ENCODE measurements around the gene UBE2J1. TPM values are rescaled to one million over a fixed set of nuclear protein-coding genes. Genes with fewer than 3 reads are reported as not detected.

Gene UBE2J1
- total RNA-seq, 1 donor from 2014 or later: 31.5 TPM

- no peak overlapping the region for H3K27ac Mint-ChIP-seq (ENCODE audit: unreplicated experiment)
These were observed 4.9 kb upstream of the UBE2J1 start for GRCh38 chr6:89357390-89357789.

GRCh38 chr6:89356642-89357170, 4.2 kb upstream of the UBE2J1 start:
- Mint-ChIP-seq H3K36me3 (ENCODE audit: unreplicated experiment) (no peaks in the 10 kb centered on the region), H3K4me3 (ENCODE audit: unreplicated experiment) (no peak overlapping the region), H3K9me3 (ENCODE audit: unreplicated experiment) (peaks cover 5% of the 10 kb centered on the region), H3K4me1 (ENCODE audit: low read depth, unreplicated experiment) (peaks cover 13% of the 10 kb centered on the region), H3K27me3 (ENCODE audit: unreplicated experiment) (peaks cover 9% of the 10 kb centered on the region), H3K27ac (ENCODE audit: unreplicated experiment) (no peak overlapping the region)
- TF ChIP-seq, protein P1, sequence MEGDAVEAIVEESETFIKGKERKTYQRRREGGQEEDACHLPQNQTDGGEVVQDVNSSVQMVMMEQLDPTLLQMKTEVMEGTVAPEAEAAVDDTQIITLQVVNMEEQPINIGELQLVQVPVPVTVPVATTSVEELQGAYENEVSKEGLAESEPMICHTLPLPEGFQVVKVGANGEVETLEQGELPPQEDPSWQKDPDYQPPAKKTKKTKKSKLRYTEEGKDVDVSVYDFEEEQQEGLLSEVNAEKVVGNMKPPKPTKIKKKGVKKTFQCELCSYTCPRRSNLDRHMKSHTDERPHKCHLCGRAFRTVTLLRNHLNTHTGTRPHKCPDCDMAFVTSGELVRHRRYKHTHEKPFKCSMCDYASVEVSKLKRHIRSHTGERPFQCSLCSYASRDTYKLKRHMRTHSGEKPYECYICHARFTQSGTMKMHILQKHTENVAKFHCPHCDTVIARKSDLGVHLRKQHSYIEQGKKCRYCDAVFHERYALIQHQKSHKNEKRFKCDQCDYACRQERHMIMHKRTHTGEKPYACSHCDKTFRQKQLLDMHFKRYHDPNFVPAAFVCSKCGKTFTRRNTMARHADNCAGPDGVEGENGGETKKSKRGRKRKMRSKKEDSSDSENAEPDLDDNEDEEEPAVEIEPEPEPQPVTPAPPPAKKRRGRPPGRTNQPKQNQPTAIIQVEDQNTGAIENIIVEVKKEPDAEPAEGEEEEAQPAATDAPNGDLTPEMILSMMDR (IDR thresholded peaks at IDR 0.05; ENCODE audit: partially characterized antibody, unreplicated experiment): no peak
- no peak for DNase-seq

More at GRCh38 chr6:89357390-89357789, 4.9 kb upstream of the UBE2J1 start:
- TF ChIP-seq, protein P1 (IDR thresholded peaks at IDR 0.05; ENCODE audit: partially characterized antibody, unreplicated experiment): no peak
- Mint-ChIP-seq H3K36me3 (ENCODE audit: unreplicated experiment) (no peaks in the 10 kb centered on the region), H3K27me3 (ENCODE audit: unreplicated experiment) (peaks cover 6% of the 10 kb centered on the region), H3K4me3 (ENCODE audit: unreplicated experiment) (no peak overlapping the region), H3K4me1 (ENCODE audit: low read depth, unreplicated experiment) (peaks cover 11% of the 10 kb centered on the region), H3K9me3 (ENCODE audit: unreplicated experiment) (peaks cover 3% of the 10 kb centered on the region)
- no peak for DNase-seq

DNA sequence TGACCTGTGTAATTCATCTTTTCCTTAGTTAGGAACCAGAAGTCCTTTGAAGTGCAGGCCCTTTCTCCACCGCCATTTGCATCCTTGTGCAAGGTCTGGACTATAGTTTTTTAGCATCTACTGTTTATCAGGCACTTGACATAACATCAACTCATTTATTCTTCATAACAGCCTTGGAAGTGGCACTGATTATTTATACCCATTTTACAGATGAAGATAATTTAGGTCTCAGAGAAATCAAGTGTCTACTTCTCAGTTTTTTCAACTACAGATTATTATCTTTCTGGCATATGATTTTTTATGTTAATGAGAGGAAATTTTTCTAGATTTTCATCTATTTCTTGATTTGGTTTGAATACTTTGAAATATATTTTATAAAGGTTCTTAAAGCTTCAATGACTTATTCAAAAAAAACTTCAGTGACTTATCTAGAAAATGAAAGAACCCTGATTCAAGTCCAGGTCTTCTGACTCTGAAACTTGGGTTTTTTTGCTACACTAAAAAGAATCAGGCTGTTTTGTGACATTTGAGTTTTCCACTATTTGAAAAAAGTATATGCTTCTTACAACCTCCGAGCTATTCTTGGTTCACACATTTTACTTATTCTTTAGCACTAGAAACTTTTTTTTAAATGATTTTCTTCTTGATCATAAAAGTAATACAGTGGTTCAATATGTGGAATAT, 3.1 kb upstream of the UBE2J1 start:
- peaks cover 13% of the 10 kb centered on the region for H3K4me1 Mint-ChIP-seq (ENCODE audit: low read depth, unreplicated experiment)
- H3K9me3 Mint-ChIP-seq (ENCODE audit: unreplicated experiment): peaks cover 5% of the 10 kb centered on the region
- peaks cover 9% of the 10 kb centered on the region for H3K27me3 Mint-ChIP-seq (ENCODE audit: unreplicated experiment)
- no peak for DNase-seq
- H3K27ac Mint-ChIP-seq (ENCODE audit: unreplicated experiment): no peak overlapping the region
- no peak overlapping the region for H3K4me3 Mint-ChIP-seq (ENCODE audit: unreplicated experiment)
- no peaks in the 10 kb centered on the region for H3K36me3 Mint-ChIP-seq (ENCODE audit: unreplicated experiment)
- TF ChIP-seq, protein P1 (IDR thresholded peaks at IDR 0.05; ENCODE audit: partially characterized antibody, unreplicated experiment): no peak

- peaks cover 4% of the 10 kb centered on the region for H3K9me3 Mint-ChIP-seq (ENCODE audit: unreplicated experiment)
- peaks cover 13% of the 10 kb centered on the region for H3K4me1 Mint-ChIP-seq (ENCODE audit: low read depth, unreplicated experiment)
- peaks cover 9% of the 10 kb centered on the region for H3K27me3 Mint-ChIP-seq (ENCODE audit: unreplicated experiment)
- no peak for DNase-seq
- peak overlapping the region; percentile 74 for H3K4me3 Mint-ChIP-seq (ENCODE audit: unreplicated experiment)
- peak overlapping the region; percentile 79 for H3K27ac Mint-ChIP-seq (ENCODE audit: unreplicated experiment)
- TF ChIP-seq, protein P1 (IDR thresholded peaks at IDR 0.05; ENCODE audit: partially characterized antibody, unreplicated experiment): no peak
- no peaks in the 10 kb centered on the region for H3K36me3 Mint-ChIP-seq (ENCODE audit: unreplicated experiment)
These were observed 1.3 kb upstream of the UBE2J1 start for GRCh38 chr6:89353702-89354392.

DNA sequence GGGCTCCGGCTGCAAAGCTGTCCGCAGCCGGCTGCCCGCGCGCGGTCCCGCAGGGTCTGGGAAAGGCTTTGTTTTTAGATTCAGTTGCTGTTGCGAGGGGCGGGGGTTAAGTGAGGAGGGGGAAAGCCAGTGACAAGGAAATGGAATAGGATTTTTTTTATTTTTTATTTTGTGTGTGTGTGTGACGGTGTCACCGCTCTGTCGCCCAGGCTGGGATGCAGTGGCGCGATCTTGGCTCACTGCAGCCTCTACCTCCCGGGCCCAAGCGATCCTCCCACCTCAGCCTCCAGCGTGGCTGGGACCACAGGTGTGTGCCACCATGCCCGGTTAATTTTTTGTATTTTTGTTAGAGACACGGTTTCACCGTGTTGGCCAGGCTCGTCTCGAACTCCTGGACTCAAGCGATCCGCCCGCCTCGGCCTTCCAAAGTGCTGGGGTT, 615 bp upstream of the UBE2J1 start:
- H3K27ac Mint-ChIP-seq (ENCODE audit: unreplicated experiment): peak overlapping the region; percentile 79
- H3K4me3 Mint-ChIP-seq (ENCODE audit: unreplicated experiment): peak overlapping the region; percentile 74
- peaks cover 9% of the 10 kb centered on the region for H3K27me3 Mint-ChIP-seq (ENCODE audit: unreplicated experiment)
- peaks cover 13% of the 10 kb centered on the region for H3K4me1 Mint-ChIP-seq (ENCODE audit: low read depth, unreplicated experiment)
- TF ChIP-seq, protein P1 (IDR thresholded peaks at IDR 0.05; ENCODE audit: partially characterized antibody, unreplicated experiment): no peak
- H3K9me3 Mint-ChIP-seq (ENCODE audit: unreplicated experiment): peaks cover 4% of the 10 kb centered on the region
- no peak for DNase-seq
- H3K36me3 Mint-ChIP-seq (ENCODE audit: unreplicated experiment): no peaks in the 10 kb centered on the region
